Activated T-helper 2 cell treated with anti-CD3 and anti-CD28 coated beads, Interferon-gamma antibody, Interleukin-2, Interleukin-4, amounts not matched to agents 10 μg/mL and 5 μg/mL and 100 μg/mL, durations not matched to agents 14 hours and 24 hours and 36 hours (primary cell): ENCODE data around the gene CCND1. TPM values are rescaled to one million over a fixed set of nuclear protein-coding genes. Genes with fewer than 3 reads are reported as not detected.

Experiments used
- DNase-seq: peaks from one replicate; pipeline ENCODE4 v3.0.0; 2021; ENCODE audit warnings: low spot score
- H3K27ac Mint-ChIP-seq: one replicate; pipeline ENCODE4 v1.8.0; 2021; ENCODE audit warnings: mixed read lengths
- H3K27me3 Mint-ChIP-seq: one replicate; pipeline ENCODE4 v1.8.0; 2021; ENCODE audit warnings: low read depth, mixed read lengths
- H3K36me3 Mint-ChIP-seq: one replicate; pipeline ENCODE4 v1.8.0; 2021; ENCODE audit warnings: low read depth, mixed read lengths
- H3K4me1 Mint-ChIP-seq: one replicate; pipeline ENCODE4 v1.8.0; 2021; ENCODE audit warnings: low read depth, mixed read lengths
- H3K4me3 Mint-ChIP-seq: one replicate; pipeline ENCODE4 v1.8.0; 2021; ENCODE audit warnings: low read depth, mild to moderate bottlenecking, moderate library complexity, mixed read lengths
- H3K9me3 Mint-ChIP-seq: one replicate; pipeline ENCODE4 v1.8.0; 2021; ENCODE audit warnings: mixed read lengths
- intact Hi-C: fragments of 100-400 bp; cut with micrococcal nuclease; formaldehyde crosslinking; loops from one replicate; pipeline ENCODE4 v1.15.1; 2023
- total RNA-seq: library from RNA; stranded (reverse); gene quantifications from 2 replicates; pipeline ENCODE4 v1.2.3, GENCODE V29; 2022

Gene CCND1
- total RNA-seq, 1 donor from 2014 or later, result 1.2 TPM

DNA sequence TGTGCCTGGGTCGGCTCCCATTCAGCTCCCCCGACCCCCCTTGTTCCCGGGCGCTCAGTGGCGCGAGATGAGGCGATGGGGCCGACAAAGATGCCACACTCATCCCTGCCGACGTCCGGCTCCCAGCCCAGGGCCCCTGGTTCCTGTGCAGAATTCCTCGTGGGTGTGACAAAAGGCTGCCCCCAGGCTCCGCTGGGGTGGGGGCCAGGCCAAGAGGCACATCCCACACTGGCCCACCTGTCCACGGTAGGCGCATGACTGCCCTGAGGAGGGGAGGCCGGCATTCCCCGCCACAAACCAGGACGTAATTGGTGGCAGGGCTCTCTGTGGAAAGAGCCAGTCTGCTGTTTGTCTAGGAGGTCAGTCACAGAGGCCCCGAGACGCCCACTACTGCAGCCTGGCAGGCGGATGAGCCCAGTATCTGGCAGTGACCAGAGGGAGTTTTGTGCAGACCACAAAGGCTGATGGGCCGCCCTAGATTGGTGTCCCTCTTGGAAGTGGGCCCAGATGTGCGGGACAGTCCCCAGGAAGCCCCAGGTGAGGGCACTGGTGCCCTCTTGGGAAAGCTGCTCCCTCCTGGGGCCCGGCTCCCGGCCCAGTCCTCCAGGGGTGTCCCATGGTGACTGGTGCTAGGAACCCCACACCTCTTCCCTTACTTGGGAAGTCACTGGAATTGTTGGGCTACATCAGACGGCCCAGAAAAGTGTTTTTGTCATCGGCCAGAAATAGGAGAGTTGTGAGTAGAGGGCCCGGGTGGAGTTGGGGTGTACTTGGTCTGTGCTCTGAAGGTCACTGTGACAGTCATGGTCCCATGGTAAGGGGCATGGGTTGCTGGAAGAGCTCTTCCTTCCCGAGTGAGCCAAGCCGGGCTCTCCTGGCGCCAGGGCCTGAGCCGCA is 5.8 kb downstream of the CCND1 start:
- Mint-ChIP-seq H3K36me3 (no peaks in the 10 kb centered on the region), H3K27me3 (peaks cover 2% of the 10 kb centered on the region), H3K4me1 (no peaks in the 10 kb centered on the region), H3K27ac (no peak overlapping the region), H3K4me3 (no peak overlapping the region), H3K9me3 (no peaks in the 10 kb centered on the region)
- intact Hi-C loops, result no loop called here
- DNase-seq, result no peak

DNA sequence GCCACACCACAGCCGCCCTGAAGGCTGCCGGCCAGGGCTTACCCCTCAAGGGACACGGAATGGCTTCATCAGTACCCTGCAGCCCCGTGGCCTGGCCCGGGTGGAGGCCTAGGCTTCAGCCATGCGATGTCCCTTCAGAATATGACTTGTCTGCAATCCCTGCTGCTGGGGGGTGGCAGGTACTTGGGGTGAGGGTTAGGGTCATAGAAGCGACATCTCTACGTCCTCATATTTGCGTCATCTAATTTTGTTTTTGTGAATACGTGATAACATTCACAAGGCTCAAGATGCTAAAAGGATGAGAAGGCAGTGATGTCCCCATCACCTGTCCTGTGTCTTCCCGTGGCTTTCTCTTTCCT is 6.4 kb downstream of the CCND1 start:
- no peaks in the 10 kb centered on the region for H3K4me1 Mint-ChIP-seq

DNA sequence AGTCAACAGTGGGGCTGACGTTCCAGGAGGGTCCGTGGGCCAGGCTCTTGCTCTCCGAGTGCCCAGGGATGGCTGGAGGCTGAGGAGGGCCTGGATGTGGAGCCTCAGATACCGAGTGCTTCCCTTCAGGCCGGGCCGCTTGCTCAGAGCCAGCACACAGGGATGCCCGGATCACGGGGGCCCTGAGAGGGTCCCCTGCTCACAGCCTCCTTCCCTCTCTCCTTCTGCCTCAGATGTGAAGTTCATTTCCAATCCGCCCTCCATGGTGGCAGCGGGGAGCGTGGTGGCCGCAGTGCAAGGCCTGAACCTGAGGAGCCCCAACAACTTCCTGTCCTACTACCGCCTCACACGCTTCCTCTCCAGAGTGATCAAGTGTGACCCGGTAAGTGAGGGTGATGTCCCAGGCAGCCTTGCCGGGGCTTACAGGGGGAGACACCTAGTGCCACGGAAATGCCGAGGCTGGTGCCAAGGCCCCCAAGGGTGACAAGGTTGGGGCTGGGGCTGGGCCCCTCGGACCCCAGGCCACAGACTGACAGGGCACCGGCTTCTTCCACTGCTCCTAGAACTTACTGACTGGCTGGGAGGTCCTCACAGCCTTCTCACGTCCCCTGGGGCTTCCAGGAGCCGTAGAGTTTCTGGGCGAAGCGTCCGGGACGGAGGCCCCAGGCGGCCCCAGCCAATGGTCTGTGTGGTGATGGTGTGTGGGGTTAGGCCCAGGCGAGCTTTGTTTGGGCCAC is 7.0 kb downstream of the CCND1 start:
- peaks cover 2% of the 10 kb centered on the region for H3K27me3 Mint-ChIP-seq
- H3K27ac Mint-ChIP-seq, result no peak overlapping the region
- no peak overlapping the region for H3K4me3 Mint-ChIP-seq
- no peaks in the 10 kb centered on the region for H3K4me1 Mint-ChIP-seq
- intact Hi-C loops, result no loop called here
- no peak for DNase-seq
- no peaks in the 10 kb centered on the region for H3K36me3 Mint-ChIP-seq
- H3K9me3 Mint-ChIP-seq, result no peaks in the 10 kb centered on the region

More for the DNA sequence above, 6.4 kb downstream of the CCND1 start:
- DNase-seq, result no peak
- Mint-ChIP-seq H3K27me3 (peaks cover 2% of the 10 kb centered on the region), H3K9me3 (no peaks in the 10 kb centered on the region), H3K4me3 (no peak overlapping the region), H3K36me3 (no peaks in the 10 kb centered on the region), H3K27ac (no peak overlapping the region)
- intact Hi-C loops, result no loop called here

DNA sequence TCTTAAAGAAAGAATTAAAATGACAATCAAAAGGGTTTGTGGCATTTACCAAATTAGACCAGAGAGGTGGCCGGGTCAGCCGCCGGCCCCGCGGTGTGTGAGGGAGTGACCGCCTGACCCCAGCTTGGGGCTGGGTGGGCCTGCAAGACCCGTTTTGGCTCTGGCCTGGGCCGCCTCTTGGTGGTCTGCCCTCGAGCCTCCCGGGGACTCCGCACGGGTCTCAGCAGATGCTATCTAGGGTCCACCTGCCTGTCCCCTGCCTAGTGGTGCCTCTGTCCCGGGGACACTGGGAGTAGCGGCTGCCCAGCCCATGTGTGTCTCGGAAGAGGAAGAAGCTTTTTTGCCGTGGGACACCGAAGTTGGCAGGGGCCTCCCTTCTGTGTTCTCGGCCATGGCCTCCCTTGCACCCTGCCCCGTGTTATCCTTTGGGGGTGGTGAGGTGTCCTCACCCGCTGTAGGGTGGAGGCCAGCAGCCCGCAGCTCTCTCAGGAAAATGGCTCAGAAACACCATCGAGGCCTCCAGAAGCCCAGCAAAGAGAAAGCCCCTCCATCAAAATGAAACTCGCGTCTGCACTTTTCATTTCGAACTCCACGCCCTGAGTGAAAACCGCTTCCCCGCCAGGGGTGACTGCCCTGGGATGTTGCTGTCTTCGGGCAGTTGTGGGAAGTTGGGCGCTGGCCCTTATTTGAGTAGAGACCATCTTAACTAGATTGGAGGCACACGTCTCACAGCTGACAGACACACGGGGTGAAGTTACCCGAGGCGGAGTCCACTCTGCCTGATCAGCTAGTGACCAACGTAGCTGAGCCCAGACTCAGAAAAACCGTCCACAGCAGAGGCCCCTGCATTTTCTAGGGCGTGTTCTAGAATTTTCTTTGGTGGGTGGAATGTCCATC is 8.0 kb downstream of the CCND1 start:
- H3K4me3 Mint-ChIP-seq, result no peak overlapping the region
- no peaks in the 10 kb centered on the region for H3K4me1 Mint-ChIP-seq
- H3K36me3 Mint-ChIP-seq, result no peaks in the 10 kb centered on the region
- H3K9me3 Mint-ChIP-seq, result no peaks in the 10 kb centered on the region
- DNase-seq, result no peak
- H3K27me3 Mint-ChIP-seq, result peaks cover 2% of the 10 kb centered on the region
- H3K27ac Mint-ChIP-seq, result no peak overlapping the region
- intact Hi-C loops, result no loop called here

DNA sequence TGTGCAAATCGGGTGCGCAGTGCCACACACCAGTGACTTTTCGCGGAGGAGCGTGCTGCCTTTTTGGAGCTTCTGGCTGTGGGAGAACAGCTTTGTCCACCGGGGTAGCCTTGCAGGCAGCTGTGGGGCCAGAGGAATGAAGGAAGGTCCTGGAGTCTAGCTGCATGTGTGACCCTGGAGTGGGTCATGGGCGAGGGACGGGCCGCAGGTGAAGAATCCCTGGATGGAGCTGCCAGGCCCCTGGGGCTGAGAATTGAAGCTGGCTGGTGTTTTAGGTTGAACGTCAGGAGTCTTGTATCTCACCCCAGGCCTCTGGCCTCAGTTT is 8.6 kb downstream of the CCND1 start:
- no peaks in the 10 kb centered on the region for H3K36me3 Mint-ChIP-seq
- H3K4me3 Mint-ChIP-seq, result no peak overlapping the region
- intact Hi-C loops, result no loop called here
- H3K27ac Mint-ChIP-seq, result no peak overlapping the region
- no peaks in the 10 kb centered on the region for H3K4me1 Mint-ChIP-seq
- H3K27me3 Mint-ChIP-seq, result no peaks in the 10 kb centered on the region
- DNase-seq, result no peak
- no peaks in the 10 kb centered on the region for H3K9me3 Mint-ChIP-seq

DNA sequence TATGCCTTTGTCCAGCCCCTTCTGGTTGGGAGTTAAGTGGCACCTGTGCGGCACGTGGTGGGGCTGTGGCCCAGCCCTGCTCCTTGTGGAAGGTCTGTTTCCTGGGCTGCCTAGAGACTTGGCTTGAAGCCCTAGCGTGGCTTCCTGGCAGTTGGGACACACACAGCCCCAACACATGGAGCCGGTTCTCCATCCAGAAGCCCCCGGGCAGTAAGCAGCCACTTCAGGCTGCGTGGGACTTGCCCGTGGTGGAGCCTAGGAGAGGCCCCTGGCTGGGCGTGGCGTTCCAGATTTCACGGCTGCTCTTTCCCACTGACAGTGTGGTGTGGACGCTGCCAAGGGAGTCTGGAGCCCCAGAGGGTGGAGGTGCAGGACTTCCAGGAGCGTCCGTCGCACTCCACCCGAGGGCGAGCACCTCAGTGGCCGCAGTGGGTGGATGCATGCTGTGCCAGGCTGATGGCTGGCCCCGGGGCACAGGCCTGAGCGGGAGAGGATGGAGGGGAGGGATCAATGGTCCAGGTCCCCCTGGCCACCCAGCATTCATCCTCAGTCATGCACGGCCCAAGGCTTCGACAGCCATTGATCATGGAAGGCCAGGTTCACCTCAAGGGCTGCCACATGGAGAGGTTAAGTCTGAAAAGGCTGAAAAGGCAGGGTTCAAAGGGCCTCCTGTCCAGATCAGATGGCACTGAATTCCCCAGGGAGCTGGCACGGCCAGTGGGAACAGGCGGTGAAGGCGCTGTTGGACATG is 9.3 kb downstream of the CCND1 start:
- Mint-ChIP-seq H3K27me3 (no peaks in the 10 kb centered on the region), H3K4me3 (no peak overlapping the region), H3K9me3 (no peaks in the 10 kb centered on the region), H3K36me3 (no peaks in the 10 kb centered on the region), H3K27ac (no peak overlapping the region), H3K4me1 (no peaks in the 10 kb centered on the region)
- no peak for DNase-seq
- intact Hi-C loops, result no loop called here

DNA sequence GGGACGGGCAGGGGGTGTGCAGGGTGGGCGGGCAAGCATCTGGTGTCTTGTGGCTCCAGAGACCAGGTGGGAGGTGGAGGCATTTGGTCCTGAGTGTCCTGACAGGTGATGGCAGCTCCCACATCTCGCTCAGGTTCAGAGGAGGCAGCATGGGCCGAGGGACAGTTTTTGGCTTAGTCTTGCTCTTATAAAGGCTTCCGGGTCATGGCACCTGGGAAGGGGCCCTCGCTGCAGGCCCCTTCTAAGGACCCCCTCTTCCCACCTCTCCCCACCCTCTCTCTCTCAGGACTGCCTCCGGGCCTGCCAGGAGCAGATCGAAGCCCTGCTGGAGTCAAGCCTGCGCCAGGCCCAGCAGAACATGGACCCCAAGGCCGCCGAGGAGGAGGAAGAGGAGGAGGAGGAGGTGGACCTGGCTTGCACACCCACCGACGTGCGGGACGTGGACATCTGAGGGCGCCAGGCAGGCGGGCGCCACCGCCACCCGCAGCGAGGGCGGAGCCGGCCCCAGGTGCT is 9.9 kb downstream of the CCND1 start:
- DNase-seq, result no peak
- H3K36me3 Mint-ChIP-seq, result no peaks in the 10 kb centered on the region
- H3K4me3 Mint-ChIP-seq, result no peak overlapping the region
- H3K9me3 Mint-ChIP-seq, result no peaks in the 10 kb centered on the region
- H3K4me1 Mint-ChIP-seq, result no peaks in the 10 kb centered on the region
- no peaks in the 10 kb centered on the region for H3K27me3 Mint-ChIP-seq
- intact Hi-C loops, result no loop called here
- no peak overlapping the region for H3K27ac Mint-ChIP-seq

DNA sequence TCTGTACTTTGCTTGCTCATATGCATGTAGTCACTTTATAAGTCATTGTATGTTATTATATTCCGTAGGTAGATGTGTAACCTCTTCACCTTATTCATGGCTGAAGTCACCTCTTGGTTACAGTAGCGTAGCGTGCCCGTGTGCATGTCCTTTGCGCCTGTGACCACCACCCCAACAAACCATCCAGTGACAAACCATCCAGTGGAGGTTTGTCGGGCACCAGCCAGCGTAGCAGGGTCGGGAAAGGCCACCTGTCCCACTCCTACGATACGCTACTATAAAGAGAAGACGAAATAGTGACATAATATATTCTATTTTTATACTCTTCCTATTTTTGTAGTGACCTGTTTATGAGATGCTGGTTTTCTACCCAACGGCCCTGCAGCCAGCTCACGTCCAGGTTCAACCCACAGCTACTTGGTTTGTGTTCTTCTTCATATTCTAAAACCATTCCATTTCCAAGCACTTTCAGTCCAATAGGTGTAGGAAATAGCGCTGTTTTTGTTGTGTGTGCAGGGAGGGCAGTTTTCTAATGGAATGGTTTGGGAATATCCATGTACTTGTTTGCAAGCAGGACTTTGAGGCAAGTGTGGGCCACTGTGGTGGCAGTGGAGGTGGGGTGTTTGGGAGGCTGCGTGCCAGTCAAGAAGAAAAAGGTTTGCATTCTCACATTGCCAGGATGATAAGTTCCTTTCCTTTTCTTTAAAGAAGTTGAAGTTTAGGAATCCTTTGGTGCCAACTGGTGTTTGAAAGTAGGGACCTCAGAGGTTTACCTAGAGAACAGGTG is 11.1 kb downstream of the CCND1 start:
- intact Hi-C loops, result no loop called here
- H3K27ac Mint-ChIP-seq, result no peak overlapping the region
- no peaks in the 10 kb centered on the region for H3K36me3 Mint-ChIP-seq
- H3K4me1 Mint-ChIP-seq, result no peaks in the 10 kb centered on the region
- no peaks in the 10 kb centered on the region for H3K9me3 Mint-ChIP-seq
- H3K4me3 Mint-ChIP-seq, result no peak overlapping the region
- no peaks in the 10 kb centered on the region for H3K27me3 Mint-ChIP-seq
- no peak for DNase-seq

DNA sequence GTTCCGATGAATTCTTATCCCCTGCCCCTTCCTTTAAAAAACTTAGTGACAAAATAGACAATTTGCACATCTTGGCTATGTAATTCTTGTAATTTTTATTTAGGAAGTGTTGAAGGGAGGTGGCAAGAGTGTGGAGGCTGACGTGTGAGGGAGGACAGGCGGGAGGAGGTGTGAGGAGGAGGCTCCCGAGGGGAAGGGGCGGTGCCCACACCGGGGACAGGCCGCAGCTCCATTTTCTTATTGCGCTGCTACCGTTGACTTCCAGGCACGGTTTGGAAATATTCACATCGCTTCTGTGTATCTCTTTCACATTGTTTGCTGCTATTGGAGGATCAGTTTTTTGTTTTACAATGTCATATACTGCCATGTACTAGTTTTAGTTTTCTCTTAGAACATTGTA is 12.0 kb downstream of the CCND1 start:
- no peak for DNase-seq
- intact Hi-C loops, result no loop called here
- H3K9me3 Mint-ChIP-seq, result no peaks in the 10 kb centered on the region
- no peak overlapping the region for H3K4me3 Mint-ChIP-seq
- H3K27me3 Mint-ChIP-seq, result no peaks in the 10 kb centered on the region
- H3K27ac Mint-ChIP-seq, result no peak overlapping the region
- H3K36me3 Mint-ChIP-seq, result no peaks in the 10 kb centered on the region
- no peaks in the 10 kb centered on the region for H3K4me1 Mint-ChIP-seq

DNA sequence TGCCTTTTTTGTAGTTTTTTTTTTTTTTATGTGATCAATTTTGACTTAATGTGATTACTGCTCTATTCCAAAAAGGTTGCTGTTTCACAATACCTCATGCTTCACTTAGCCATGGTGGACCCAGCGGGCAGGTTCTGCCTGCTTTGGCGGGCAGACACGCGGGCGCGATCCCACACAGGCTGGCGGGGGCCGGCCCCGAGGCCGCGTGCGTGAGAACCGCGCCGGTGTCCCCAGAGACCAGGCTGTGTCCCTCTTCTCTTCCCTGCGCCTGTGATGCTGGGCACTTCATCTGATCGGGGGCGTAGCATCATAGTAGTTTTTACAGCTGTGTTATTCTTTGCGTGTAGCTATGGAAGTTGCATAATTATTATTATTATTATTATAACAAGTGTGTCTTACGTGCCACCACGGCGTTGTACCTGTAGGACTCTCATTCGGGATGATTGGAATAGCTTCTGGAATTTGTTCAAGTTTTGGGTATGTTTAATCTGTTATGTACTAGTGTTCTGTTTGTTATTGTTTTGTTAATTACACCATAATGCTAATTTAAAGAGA is 12.5 kb downstream of the CCND1 start:
- no peak for DNase-seq
- no peaks in the 10 kb centered on the region for H3K4me1 Mint-ChIP-seq
- H3K9me3 Mint-ChIP-seq, result no peaks in the 10 kb centered on the region

DNA sequence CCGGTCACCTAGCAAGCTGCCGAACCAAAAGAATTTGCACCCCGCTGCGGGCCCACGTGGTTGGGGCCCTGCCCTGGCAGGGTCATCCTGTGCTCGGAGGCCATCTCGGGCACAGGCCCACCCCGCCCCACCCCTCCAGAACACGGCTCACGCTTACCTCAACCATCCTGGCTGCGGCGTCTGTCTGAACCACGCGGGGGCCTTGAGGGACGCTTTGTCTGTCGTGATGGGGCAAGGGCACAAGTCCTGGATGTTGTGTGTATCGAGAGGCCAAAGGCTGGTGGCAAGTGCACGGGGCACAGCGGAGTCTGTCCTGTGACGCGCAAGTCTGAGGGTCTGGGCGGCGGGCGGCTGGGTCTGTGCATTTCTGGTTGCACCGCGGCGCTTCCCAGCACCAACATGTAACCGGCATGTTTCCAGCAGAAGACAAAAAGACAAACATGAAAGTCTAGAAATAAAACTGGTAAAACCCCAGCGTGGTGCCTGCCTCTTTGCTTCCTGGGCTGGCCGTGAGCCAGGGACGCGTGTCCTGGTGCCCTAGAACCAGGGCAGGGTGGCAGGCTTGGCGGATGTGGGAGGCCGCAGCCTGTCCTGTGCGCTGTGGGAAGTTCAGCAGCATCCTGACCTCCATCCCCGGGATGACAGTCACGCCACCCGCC is 13.2 kb downstream of the CCND1 start:
- H3K27ac Mint-ChIP-seq, result no peak overlapping the region
- intact Hi-C loops, result no loop called here
- no peak for DNase-seq

More for the DNA sequence above, 12.5 kb downstream of the CCND1 start:
- Mint-ChIP-seq H3K4me3 (no peak overlapping the region), H3K27ac (no peak overlapping the region), H3K36me3 (no peaks in the 10 kb centered on the region), H3K27me3 (no peaks in the 10 kb centered on the region)
- intact Hi-C loops, result no loop called here

More for the DNA sequence above, 13.2 kb downstream of the CCND1 start:
- H3K4me3 Mint-ChIP-seq, result no peak overlapping the region
- no peaks in the 10 kb centered on the region for H3K4me1 Mint-ChIP-seq
- H3K36me3 Mint-ChIP-seq, result no peaks in the 10 kb centered on the region
- H3K9me3 Mint-ChIP-seq, result no peaks in the 10 kb centered on the region
- no peaks in the 10 kb centered on the region for H3K27me3 Mint-ChIP-seq
